NCI-H510A treated with DMSO at 0.1 percent for 48 hours (cell line): ENCODE data around the gene KHSRP.
A peak's percentile ranks its signal among the peaks of the same experiment; 100 is the strongest.

Experiments used
- DNase-seq: peaks from one replicate; lab custom pipeline; 2025; lab: John Stamatoyannopoulos, UW

The KHSRP gene, protein sequence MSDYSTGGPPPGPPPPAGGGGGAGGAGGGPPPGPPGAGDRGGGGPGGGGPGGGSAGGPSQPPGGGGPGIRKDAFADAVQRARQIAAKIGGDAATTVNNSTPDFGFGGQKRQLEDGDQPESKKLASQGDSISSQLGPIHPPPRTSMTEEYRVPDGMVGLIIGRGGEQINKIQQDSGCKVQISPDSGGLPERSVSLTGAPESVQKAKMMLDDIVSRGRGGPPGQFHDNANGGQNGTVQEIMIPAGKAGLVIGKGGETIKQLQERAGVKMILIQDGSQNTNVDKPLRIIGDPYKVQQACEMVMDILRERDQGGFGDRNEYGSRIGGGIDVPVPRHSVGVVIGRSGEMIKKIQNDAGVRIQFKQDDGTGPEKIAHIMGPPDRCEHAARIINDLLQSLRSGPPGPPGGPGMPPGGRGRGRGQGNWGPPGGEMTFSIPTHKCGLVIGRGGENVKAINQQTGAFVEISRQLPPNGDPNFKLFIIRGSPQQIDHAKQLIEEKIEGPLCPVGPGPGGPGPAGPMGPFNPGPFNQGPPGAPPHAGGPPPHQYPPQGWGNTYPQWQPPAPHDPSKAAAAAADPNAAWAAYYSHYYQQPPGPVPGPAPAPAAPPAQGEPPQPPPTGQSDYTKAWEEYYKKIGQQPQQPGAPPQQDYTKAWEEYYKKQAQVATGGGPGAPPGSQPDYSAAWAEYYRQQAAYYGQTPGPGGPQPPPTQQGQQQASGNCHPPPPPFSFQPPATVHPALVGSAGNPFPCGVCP

DNA sequence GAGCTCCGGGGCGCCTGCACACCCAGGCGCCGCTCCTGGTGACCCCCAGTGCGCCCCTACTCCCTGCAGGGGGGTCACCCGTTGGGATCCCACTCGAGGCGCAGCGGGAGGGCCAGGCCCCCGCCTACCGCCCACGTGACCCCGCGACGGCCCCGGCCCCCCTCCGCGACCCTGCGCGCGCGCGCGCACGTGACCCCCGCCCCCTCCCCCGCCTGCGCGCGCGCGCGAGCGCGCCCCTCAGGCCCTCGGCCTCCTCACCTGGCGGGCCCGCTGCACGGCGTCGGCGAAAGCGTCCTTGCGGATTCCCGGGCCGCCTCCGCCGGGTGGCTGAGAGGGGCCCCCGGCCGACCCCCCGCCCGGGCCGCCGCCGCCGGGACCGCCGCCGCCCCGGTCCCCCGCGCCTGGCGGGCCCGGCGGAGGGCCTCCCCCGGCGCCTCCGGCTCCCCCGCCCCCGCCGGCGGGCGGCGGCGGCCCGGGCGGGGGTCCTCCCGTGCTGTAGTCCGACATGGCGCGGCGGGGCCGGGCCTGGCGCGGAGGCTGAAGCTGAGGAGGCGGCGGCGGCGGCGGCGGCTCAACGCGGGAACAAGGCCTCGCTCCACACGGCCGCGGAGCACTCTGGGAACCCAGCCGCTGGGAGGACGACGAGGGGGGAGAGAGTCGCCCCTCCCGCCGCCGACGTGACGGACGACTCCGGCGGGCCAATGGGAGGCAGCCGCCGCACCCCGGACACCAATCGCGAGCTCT, at the start of gene KHSRP:
KHSRP (minus strand) TSS at position 617 of the 744 bp plus-strand sequence; CDS start at position 507, 110 bp downstream.
- DNase-seq: no peak

DNA sequence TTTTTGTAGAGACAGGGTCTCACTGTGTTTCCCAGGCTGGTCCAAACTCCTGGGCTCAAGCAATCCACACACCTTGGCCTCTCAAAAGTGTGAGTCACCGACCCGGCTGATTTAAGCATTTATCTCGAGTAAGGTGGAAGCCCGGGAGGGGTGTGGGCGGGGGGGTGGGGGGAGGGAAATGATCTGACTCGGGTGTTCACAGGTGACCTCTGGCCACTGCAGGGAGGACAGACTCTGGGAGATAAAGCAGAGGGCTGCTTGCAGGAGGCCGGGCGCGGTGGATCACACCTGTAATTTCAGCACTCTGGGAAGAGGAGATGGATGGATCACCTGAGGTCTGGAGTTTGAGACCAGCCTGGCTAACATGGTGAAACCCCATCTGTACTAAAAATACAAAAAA, 49.0 kb upstream of the KHSRP start:
- no peak for DNase-seq

DNA sequence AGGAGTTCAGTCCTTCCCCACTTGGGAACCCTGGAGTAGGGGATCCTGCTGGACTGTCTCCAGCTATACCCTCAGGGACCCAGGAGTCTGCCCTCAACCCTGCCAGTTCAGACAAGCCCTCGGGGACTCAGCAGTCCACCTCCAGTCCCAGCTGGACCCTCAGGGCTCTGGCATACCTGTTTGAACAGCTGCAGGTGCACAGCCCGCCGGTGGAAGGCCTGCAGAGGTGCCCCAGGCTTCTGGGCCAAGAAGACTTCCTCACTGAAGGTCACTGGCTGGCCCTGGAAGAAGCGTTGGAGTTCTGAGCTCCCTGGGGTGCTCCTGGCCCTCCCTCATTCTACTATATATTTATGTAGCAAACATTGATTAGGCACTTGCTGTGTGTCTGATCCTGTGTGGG, 48.1 kb upstream of the KHSRP start:
- DNase-seq: no peak

DNA sequence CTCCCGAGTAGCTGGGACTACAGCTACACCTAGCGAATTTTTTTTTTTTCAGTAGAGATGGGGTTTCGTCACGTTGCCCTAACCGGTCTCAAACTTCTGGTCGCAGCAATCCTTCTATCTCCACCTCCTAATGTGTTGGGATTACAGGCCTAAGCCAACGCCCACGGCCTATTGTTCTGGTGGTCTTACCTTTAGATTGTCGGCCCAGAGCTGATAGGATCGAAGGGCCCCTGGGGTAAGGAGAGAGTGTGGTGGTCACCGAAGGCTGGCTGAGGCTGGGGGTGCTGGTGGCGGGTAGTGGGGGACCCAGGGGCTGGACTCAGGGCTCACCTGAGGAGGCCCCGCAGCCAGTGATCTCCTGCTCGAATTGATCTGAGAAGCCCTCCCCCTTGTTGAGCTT, 46.5 kb upstream of the KHSRP start:
- no peak for DNase-seq

DNA sequence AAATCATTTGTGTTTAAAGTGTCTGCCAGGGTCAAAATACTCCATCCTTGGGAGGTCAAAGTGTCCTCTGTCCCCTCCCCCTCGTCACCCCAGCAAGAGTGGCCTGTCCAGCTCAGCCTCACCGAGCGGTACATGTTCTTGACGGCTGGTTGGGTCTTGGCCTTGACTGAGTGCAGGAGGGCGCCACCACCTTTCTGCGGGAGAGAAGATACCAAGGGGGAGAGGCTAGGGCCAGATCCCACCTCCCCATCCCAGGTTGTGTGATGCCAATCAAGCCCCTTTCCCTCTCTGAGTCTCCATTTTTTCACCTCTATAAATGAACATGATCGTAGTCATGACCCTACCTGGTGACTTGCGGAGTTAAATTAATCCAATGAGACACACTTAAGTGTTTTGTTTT, 45.6 kb upstream of the KHSRP start:
- no peak for DNase-seq

DNA sequence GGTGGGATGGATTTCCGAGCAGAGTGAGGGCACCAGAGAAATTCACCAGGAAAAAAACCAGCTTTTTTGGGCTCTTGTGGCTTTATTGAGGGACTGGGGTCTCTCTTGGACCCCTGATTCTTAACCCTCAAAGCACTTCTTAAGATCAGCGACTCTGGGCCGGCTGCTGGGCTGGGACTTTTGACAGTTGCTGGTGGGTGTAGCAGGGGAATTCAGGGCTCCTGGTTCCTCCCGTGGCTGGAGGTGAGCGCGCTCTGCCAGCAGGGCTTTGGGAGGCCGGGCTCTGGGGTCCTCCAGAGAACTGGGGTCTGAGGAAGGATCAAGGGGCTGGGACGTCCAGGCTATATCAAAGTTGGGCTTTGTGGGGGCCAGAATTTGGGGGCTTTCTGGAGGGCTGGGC, 42.8 kb upstream of the KHSRP start:
- DNase-seq: no peak

DNA sequence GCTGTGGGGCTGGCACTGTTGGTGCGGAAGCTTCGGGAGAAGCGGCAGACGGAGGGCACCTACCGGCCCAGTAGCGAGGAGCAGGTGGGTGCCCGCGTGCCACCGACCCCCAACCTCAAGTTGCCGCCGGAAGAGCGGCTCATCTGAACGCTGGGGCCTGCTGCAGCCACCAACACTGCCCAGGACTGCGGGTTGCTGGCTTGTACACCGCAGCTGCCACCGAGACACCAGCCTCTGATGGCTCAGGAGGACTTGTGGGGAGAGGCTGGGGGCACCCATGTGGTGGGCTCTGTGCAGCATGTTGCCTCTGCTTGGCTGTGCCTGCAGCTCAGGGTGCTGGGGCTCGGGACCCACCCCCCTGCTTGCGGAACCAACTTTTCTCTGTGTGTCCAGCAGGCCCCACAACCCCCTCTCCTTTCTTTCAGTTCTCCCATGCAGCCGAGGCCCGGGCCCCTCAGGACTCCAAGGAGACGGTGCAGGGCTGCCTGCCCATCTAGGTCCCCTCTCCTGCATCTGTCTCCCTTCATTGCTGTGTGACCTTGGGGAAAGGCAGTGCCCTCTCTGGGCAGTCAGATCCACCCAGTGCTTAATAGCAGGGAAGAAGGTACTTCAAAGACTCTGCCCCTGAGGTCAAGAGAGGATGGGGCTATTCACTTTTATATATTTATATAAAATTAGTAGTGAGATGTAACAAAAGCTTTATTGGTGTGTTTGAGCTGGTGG, 42.1 kb upstream of the KHSRP start:
- no peak for DNase-seq

DNA sequence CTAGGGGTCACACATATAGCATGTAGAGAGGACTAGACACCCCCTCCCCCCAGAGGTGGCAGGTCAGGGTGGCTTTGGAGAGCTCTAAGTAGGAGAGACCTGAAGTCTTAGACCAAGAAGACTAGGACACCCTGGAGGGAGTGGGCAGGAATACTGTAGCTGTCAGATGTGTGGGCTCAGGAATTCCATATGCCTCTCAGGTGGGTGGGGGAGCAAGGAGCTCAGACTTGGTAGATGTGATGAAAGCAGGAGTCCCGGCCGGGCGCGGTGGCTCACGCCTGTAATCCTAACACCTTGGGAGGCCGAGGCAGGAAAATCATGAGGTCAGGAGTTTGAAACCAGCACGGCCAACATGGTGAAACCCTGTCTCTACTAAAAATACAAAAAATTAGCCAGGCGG, 41.1 kb upstream of the KHSRP start:
- DNase-seq: no peak

DNA sequence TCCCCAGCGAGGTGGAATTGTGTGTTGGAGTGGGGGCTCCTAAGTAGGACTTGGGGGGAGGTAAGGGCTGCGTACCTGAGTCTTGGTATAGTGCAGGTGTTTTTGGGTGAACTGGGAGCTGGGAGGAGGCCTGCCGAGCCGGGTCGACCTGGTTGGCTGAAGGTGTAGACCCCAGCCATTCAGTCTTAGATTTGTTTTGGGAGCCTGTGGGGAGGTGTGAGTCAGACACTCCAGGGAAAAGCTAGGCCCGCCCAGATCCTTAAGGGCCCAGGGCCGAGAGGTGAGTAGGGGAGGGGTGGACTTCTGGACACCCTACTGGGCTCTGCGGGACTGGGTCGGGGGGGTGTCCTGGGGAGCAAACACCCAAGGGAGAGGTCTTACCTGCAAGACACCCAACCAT, 40.4 kb upstream of the KHSRP start:
- no peak for DNase-seq

DNA sequence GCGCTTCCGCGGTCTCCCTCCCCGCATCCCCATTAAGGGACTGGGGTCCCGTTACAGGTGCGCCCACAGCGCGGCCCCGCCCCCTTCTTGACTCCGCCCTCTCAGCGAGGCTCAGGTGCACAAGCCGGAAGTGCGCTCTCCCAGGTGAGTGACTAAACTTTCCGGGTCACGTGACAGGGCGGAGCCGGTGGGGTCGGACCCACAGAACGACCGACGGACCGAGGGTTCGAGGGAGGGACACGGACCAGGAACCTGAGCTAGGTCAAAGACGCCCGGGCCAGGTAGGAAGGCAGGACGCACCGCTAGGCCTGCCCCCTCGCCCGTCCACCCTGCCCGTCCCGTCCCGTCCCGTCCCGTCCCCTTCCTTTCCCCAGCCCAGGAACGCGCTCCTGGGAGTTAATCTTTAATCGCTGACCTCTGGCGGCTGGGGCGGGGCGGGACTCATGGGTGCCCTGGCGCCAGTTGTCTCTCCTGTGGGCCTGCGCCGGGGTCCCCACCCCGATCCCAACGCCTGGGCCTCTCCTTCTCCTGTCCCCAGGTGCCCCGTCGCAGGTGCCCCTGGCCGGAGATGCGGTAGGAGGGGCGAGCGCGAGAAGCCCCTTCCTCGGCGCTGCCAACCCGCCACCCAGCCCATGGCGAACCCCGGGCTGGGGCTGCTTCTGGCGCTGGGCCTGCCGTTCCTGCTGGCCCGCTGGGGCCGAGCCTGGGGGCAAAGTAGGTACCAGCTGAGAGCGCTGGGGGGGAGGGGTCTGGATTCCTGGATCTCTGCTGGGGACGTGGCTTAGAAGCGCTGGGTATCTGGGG, 39.7 kb upstream of the KHSRP start, which contains the start of gene CRB3:
CRB3 (plus strand) TSS at position 202 of the 804 bp plus-strand sequence; CDS start at position 633, 431 bp downstream.
- peak; percentile 89 for DNase-seq

DNA sequence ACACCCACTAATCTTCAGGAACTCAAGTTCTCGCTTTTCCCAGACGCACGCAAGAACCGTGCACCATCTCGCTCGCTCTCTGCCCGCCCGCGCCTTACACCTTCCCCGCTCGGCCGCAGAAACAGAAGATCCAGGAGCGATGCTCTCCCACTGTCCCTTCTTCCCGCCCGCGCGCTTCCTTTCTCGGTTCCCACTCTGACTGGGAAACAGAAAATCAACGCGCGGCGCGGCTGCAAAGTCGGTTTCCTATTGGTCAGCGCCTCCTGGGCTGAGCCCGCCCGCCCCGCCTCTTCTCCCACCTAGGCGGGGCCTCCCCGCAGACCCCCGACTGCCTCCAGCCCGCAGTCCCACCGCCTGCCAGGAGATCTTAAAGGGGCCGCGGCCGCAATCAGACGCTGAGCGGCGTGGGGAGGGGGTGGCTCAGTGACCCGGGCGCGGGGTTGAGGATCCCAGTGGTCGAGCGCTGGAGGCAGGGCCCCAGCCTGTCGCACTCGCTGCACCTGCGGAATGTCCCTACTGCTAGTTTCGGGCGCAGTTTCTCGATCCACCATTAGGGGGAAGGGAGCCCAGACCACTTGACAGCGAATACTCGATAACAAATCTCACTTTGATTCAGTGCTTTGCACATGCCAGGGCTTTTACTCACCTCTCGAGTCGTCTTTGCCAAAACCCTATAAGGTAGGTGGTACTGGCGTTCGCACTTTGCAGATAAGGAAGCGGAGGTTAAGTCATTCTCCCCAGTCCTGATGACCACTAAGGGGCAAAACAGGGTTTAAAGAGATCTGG, 35.7 kb upstream of the KHSRP start:
- DNase-seq: peak; percentile 90

DNA sequence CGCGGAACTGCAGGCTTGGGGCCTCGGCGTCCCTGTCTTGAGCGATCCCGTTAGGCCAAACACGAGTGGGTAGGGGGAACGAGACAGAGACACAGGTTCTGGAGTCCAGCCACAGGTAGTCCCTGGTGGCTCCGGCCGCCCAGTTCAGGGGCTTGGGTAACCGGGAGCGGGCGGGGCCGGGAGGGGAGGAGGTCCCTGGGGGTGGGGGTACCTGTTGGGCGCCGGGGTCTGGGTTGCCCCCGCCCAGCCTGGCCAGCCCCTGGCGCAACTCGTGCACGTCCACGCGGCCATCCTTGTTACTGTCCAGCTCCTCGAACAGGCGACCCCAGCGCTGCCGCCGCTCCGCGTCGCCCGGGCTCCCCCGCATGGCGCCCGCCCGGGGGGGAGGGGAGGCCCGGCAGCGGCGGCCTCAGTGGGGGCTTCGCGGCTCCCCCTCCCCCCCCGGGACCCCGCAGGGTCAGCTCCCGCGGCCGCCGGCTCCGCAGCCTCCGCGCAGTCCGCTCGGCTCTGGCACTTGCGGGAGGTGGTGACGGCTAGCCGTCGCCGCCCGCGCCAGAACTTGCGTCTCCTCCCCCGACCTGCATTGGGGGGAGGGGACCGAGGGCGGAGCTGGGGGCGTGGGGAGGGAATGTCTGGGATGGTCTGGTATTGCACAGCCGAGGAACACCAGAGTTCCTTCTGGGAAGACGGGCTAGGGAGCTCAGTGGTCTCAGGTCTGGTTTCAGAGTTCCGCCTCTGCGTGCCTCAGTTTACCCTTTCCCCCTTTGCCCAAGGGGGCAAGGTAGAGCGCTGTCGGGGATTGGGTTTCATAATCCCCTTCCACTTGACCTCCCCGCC, 34.9 kb upstream of the KHSRP start, which contains the start of gene SLC25A23:
SLC25A23 (minus strand) TSS at position 531 of the 837 bp plus-strand sequence; CDS start at position 367, 164 bp downstream.
- DNase-seq: peak; percentile 59

DNA sequence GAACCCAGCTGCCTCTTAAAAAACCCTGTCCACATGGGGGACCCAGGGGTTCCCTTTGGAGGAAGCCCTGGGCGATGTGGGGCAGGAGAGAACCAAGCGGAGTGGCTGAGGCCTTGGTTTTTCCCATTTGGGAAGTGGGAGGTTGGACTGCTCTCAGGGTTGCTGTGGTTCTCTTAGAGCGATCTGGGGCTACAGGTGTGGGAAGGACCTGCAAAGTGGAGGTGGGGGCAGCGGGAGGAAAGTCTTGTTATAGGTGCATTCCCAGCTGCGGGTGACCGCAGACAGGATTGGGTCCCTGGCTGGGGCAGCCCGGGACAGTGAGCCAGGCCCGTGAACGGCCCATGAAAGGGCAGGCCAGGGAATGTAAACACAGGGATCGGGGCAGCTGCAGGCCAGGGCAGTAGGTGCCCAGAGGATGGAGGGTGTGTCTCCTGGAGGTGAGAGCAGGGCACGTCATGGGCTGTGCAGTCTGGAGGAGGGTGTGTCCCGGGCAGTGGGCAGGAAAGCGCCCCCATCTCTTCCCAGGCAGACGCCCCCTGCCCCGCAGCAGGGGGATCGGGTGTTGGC, 34.2 kb upstream of the KHSRP start:
- no peak for DNase-seq

DNA sequence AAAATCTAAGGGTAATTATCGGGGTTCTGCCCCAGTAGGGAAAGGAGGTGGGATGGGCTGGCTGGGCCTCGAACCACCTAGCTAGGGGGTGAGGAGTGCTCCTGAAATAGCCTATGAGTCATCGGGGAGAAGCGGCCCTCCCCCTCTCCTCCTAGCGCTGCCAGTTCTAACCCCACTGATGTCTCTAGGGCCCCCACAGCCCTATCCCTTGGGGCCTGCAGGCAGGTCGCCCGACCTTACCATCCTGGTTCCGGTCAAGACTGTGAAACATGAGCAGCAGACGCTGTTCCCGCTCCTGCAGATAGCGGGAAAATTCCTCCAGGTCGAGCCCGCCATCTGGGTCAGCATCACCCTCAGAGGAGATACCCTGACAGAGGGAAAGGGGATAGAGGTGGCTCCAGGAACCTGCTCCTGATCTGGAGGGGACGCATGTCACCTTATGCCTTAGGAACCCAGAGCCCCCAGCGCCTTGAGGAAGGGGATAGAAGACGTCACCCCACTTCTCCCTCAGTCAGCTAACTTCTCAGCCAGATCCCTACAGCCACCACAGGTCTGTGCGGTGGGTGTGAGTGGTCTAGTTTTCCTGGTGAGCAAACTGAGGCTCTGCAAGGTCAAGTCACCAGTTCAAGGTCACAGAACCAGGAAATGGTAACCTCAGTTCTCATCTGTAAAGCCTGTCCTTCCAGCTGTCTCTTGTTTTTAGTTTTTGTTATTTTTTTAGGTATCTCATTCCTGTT, 33.5 kb upstream of the KHSRP start:
- no peak for DNase-seq

DNA sequence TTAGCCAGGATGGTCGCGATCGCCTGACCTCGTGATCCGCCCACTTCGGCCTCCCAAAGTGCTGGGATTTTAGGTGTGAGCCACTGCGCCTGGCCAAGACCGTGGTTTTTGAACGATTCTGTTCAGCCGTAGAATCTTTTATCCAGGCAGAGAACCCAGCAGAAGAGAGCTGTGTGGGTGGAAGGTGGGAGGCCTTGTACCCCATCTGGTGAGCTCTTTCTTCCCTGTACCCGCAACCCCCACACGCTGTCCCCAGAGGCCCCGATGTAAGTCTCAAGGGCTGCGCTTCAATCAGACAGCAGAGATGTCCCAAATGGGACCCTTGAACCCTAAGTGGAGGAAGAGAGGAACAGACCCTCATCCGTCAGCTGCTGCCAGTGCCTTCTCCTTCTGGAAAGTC, 31.3 kb upstream of the KHSRP start:
- no peak for DNase-seq

DNA sequence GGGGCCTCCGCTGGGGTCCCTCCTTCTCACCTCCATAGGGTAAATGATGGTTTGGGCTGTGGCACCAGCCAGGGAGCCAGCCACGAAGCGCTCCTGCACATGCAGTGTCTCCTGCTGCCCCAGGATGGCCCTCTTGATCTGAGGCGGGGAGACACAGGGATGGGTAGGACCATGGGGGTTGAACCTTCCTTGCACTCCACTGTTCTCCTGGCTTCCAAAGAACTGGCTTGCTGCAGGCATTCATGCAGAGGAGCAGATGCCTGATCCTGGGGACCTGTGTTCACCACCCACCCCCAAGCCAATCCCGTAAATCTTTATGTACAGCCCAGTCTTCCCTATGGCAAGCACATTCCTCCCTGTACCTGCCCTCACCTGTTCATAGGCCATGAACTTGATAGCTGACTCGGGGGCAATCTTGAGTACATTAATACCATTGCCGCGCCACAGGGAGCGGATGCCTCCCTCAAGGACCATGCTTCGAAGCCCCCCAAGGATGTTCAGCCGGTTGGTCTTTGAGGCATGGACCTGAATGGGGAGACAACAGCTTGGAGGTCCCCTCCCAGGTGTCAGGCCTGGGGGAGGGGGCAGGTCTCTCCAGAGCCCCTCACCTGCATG, 29.4 kb upstream of the KHSRP start:
- DNase-seq: no peak

DNA sequence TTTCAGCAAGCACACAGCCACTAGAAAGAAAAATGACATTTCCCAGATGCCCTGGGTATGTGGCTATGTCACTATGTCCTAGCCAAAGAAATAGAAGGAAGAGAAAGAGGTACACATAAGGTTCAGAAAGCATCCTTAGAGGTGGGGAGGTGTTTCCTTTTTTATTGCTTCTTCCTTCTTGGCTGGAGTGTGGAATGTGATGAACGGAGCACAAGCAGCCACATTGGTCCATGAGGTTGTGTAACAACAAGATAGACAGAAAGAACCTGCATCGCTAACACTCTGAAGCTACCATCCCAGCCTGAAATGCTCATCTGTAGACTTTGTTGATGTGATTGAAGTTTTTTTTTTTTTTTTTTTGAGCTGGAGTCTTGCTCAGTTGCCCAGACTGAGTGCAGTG, 28.3 kb upstream of the KHSRP start:
- DNase-seq: no peak

DNA sequence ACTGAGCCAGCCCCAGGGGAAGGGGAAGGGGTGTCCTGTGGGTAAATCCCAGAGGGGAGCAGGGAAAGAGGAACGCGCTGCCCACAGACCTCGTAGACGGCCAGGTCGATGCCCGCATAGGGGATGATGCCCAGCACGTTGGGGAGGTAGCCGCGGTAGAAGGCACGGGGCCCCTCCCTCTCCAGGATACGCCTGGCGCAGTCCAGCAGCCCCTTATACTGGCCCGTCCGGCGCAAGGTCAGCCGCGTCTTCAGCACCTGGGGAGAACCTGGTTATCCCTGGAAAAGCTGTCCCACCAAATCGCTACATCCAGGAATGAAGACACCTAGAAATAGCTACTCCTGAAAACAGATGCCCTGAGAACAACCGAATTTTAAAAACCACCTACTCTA, 27.6 kb upstream of the KHSRP start:
- no peak for DNase-seq
